Chondrocyte (in vitro differentiated cells): ENCODE data around the gene OSBPL8. TPM values are rescaled to one million over a fixed set of nuclear protein-coding genes. Genes with fewer than 3 reads are reported as not detected.

Experiments
- DNase-seq: peaks from one replicate; pipeline ENCODE4 v3.0.0; 2021; ENCODE audit warnings: mixed read lengths, low spot score
- H3K27ac Mint-ChIP-seq: one replicate; pipeline ENCODE4 v1.8.0; 2021; ENCODE audit warnings: mild to moderate bottlenecking, moderate library complexity, mixed read lengths; ENCODE audit not compliant: unreplicated experiment
- H3K27me3 Mint-ChIP-seq: 2 replicates; pipeline ENCODE4 v1.8.0; 2021; ENCODE audit warnings: low read depth, mixed read lengths
- H3K36me3 Mint-ChIP-seq: 2 replicates; pipeline ENCODE4 v1.8.0; 2021; ENCODE audit warnings: low read depth, mixed read lengths
- H3K4me1 Mint-ChIP-seq: 2 replicates; pipeline ENCODE4 v1.8.0; 2021; ENCODE audit warnings: low read depth, mild to moderate bottlenecking, mixed read lengths
- H3K4me3 Mint-ChIP-seq: one replicate; pipeline ENCODE4 v1.8.0; 2021; ENCODE audit warnings: mild to moderate bottlenecking, moderate library complexity, mixed read lengths; ENCODE audit not compliant: unreplicated experiment
- H3K9me3 Mint-ChIP-seq: 2 replicates; pipeline ENCODE4 v1.8.0; 2021; ENCODE audit warnings: low read depth, mixed read lengths
- CTCF ChIP-seq: fragments of 200-600 bp; sonication (generic); IDR thresholded peaks from 2 replicates; pipeline ENCODE4 v1.5.0; 2021; ENCODE audit warnings: antibody characterized with exemption, mild to moderate bottlenecking, moderate library complexity
- total RNA-seq: library from RNA; stranded (reverse); gene quantifications from 3 replicates; pipeline ENCODE4 v1.2.1, GENCODE V29; 2021

Gene OSBPL8
- total RNA-seq, 1 donor from 2014 or later, result 105 TPM

DNA sequence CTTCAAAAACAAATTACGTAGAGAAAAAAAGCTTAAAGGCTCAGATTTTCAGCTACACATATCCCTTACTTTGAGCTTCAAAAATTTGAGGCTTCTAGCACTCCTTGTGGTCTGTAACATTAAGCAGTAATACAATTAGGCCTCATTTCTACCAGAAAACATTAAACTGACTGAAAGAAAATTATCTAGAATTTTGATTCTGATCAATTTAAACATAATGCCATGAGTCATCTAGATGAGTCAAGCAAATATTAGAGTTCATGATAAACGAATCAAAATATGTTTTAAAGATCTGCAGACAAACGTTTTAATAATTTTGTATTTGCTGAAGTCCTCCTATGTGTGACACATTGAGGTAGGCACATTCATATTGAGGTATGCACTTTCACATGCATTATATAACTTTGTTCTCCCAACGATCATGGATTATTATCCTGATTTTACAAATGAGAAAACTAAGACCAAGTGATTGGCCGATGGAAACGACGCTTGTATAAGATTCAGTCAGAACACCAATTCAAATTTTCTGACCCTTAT, 4.3 kb downstream of the OSBPL8 start:
- DNase-seq, result no peak
- no peak overlapping the region for H3K27ac Mint-ChIP-seq
- peak; percentile 54 for TF ChIP-seq CTCF
- H3K9me3 Mint-ChIP-seq, result no peaks in the 10 kb centered on the region
- H3K4me3 Mint-ChIP-seq, result no peak overlapping the region
- no peaks in the 10 kb centered on the region for H3K27me3 Mint-ChIP-seq
- H3K36me3 Mint-ChIP-seq, result no peaks in the 10 kb centered on the region
- peaks cover 59% of the 10 kb centered on the region for H3K4me1 Mint-ChIP-seq

DNA sequence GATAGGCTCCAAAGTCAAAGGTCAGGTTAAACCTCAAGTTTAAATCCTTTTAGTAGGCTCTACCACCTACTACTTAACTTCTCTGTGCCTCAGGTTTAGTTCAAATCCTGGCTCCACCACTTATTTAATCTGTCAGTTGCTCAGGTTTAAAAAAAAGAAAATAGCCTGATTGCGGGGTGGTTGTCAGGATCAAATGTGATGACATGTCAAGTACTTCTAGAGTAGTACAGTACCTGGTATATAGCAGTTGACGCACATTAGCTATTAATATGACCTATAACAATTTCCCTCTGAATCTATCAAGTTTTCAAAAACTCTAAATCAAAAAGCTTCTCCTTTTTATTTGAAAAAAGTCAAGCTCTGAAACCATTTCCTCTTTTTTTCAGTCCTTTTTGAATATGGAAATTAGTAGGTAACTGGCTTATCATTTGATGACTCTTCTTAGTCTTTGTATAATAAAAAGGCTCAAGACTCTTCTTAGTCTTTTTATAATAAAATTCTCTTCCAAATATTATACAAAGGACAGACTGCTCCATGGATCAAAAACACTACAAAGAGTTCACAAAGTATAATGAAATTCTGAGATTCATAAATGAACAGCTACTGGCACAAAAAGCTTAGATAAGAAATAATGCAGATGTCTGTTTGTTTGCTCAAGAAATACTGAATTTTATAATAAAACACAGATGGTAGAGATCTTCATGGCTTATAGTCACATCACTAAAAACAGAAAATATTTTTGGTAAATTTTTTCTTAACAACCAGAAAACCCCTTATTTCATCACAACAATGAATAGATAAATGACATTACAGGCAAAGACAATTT, 5.0 kb downstream of the OSBPL8 start:
- no peak for TF ChIP-seq CTCF
- Mint-ChIP-seq H3K4me1 (peaks cover 59% of the 10 kb centered on the region), H3K9me3 (no peaks in the 10 kb centered on the region), H3K27ac (peak overlapping the region; percentile 85), H3K27me3 (no peaks in the 10 kb centered on the region), H3K36me3 (no peaks in the 10 kb centered on the region), H3K4me3 (no peak overlapping the region)
- DNase-seq, result no peak

GRCh38 chr12:76552343-76552938, 7.1 kb downstream of the OSBPL8 start:
- H3K27me3 Mint-ChIP-seq, result no peaks in the 10 kb centered on the region
- H3K4me3 Mint-ChIP-seq, result no peak overlapping the region
- no peaks in the 10 kb centered on the region for H3K36me3 Mint-ChIP-seq
- peak overlapping the region; percentile 53 for H3K27ac Mint-ChIP-seq
- no peaks in the 10 kb centered on the region for H3K9me3 Mint-ChIP-seq
- no peak for DNase-seq
- peaks cover 72% of the 10 kb centered on the region for H3K4me1 Mint-ChIP-seq
- no peak for TF ChIP-seq CTCF

DNA sequence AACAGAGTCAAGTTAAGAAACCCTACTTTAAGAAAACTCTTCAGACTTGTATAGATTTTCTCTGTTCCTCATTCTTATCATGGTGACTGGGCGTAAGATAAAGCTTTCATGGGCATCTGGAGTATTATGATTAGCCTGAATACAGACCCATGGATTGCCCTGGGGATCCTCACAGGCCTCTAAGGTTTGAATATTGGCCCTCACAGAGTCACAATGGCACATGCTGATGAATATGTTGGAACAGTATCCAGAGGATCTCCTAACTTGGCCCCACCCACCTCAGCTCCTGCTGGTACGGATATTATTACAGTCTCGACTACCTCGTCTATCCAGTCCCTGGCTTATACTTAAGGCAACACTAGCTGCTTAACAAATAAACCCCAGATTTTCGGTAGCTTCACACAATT, 8.1 kb downstream of the OSBPL8 start:
- H3K27ac Mint-ChIP-seq, result no peak overlapping the region
- no peak for DNase-seq
- H3K27me3 Mint-ChIP-seq, result no peaks in the 10 kb centered on the region
- no peak for TF ChIP-seq CTCF
- no peak overlapping the region for H3K4me3 Mint-ChIP-seq
- H3K36me3 Mint-ChIP-seq, result no peaks in the 10 kb centered on the region
- H3K4me1 Mint-ChIP-seq, result peaks cover 79% of the 10 kb centered on the region
- H3K9me3 Mint-ChIP-seq, result no peaks in the 10 kb centered on the region

GRCh38 chr12:76549131-76549530, 10.4 kb downstream of the OSBPL8 start:
- no peaks in the 10 kb centered on the region for H3K36me3 Mint-ChIP-seq
- H3K4me1 Mint-ChIP-seq, result peaks cover 56% of the 10 kb centered on the region
- no peak for TF ChIP-seq CTCF
- no peak for DNase-seq
- peak overlapping the region; percentile 77 for H3K27ac Mint-ChIP-seq
- peak overlapping the region; percentile 5 for H3K4me3 Mint-ChIP-seq
- no peaks in the 10 kb centered on the region for H3K27me3 Mint-ChIP-seq
- no peaks in the 10 kb centered on the region for H3K9me3 Mint-ChIP-seq
